HG03520 (cell line): ENCODE data around the gene LIN28B.
"Not testable (repeated sequence)": the region's sequence is repeated elsewhere in the genome, so short reads cannot be mapped to it uniquely, and the experiment has no call there.

ENCODE experiments used
- ATAC-seq: cut with Tn5 transposase; IDR thresholded peaks from one replicate; pipeline ENCODE4 v1.9.1; 2021; ENCODE audit warnings: mild to moderate bottlenecking, moderate library complexity; ENCODE audit not compliant: unreplicated experiment

LIN28B gene

DNA sequence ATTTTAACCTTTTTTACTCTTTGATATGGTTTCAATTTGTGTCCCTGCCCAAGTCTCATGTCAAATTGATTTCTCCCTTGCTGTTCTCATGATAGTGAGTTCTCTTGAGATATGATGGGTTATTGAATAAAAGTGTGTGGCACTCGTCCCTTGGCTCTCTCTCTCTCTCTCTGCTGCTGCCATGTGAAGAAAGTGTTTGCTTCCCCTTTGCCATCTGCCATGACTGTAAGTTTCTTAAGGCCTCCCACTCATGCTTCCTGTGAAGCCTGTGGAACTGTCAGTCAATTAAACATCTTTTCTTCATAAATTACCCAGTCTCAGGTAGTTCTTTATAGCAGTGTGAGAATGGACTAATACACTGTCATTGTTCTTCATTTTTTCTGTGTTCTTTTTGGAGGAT lies 48.5 kb downstream of the LIN28B start:
- no peak for ATAC-seq

DNA sequence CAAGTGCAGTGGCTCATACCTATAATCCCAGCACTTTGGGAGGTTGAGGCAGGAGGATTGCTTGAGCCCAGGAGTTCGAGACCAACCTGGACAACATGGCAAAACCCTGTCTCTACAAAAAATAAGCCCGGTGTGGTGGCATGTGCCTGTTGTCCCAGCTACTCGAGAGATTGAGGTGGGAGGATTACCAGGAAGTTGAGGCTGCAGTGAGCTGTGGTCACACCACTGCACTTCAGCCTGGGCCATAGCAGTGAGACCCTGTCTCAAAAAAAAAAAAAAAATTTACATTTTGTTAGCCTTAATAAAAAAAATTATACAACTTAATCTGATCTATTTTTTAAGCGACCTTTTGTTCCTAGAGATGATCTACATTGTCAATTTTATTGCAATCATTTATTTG lies 56.6 kb downstream of the LIN28B start:
- ATAC-seq: not testable (repeated sequence)

DNA sequence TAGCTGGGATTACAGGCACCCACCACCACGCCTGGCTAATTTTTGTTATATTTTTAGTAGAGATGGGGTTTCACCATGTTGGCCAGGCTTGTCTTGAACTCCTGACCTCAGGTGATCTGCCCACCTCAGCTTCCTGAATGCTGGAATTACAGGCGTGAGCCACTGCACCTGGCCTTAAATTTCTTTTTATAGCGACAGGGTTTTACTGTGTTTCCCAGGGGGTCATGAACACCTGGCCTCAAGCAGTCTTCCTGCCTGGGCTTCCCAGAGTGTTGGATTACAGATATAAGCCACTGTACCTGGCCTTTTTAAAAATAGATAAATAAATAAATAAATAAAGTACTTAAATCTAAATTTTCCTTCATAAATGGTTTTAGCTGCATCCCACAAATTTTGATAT lies 57.5 kb downstream of the LIN28B start:
- ATAC-seq: no peak

DNA sequence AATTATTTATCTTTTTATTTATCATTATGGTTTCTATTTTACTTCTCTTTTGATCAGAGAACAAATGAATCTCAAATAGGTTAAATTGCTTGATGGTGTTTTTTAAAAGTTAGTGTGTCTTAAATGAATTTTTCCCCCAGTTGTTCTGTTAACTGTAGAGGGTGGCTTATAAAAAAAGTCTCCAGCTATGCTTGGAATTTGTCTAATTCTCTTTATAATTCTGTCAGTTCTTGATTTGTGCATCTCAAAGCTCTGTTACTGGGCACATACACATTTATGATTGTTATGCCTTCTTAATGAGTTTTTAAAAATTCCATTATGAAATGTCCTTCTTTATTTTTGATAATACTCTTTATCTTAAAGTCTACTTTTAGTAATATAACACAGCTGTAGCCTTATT lies 58.0 kb downstream of the LIN28B start:
- no peak for ATAC-seq

DNA sequence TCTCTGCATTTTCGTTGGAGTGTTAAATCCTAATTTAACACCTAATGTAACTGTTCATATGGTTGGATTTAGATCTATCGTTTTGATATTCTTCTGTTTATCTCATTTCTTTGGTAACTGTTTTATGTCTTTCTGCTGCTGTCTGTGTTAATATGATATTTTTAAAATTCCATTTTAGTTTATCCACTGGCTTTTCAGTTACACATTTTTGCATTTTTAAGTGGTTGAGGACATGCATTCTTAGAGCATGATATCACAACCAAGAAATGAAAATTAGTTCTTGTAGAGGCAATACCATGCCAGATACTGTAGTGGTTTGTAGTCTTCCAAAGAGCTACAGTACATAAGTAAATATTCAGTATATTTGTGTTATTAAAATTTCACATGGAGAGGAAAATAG lies 58.6 kb downstream of the LIN28B start:
- no peak for ATAC-seq

DNA sequence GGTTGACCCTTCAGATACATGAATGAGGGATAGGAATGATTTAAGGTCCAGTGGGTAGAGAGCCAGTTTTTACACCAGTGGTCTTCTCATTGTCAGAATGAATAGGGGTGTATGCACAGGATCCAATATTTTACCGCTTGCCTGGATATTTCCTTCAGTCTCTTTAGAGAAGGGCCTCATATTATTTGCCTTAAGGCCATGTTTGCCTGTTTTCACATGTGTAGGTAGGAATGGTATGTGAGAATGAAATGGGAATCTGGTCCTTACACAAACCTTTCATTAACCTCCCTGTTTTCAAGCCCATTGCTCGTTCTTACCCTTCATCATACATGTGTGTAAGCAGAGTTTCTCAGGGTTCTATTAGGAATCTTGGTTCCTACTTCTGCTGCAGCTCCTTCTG lies 62.4 kb downstream of the LIN28B start:
- ATAC-seq: no peak

DNA sequence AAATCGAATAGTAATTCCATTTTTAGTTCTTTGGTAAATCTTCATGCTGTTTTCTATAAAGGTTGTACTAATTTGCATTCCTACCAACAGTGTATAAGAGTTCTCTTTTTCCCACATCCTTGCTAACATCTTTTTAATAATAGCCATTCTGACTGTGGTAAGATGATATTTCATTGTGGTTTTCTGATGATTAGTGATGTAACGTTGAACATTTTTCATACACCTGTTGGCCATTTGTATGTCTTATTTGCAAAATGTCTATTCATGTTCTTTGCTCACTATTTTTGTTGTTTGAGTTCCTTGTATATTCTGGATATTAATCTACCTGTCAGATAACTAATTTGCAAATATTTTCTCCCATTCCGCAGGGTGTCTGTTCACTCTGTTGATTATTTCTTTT lies 64.5 kb downstream of the LIN28B start:
- ATAC-seq: no peak

DNA sequence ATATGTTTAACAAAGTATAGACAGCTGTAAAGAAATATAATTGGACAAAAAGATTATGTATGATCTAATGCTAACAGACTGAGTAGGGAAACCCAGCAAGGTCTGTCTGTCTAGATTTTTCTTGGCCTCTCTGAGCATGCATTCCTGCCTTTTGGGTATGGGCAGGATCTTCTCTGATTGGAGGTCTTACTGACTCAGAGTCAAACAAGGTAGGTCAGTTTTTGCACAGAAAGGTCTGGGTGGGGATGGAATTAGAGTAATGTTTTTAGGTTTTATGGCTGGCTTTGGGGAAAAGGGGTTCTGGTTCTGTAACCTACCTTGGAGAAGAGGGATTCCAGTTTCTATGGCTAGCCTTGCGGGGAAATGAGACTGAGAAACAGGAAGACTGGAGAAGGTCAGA lies 65.5 kb downstream of the LIN28B start:
- ATAC-seq: no peak

DNA sequence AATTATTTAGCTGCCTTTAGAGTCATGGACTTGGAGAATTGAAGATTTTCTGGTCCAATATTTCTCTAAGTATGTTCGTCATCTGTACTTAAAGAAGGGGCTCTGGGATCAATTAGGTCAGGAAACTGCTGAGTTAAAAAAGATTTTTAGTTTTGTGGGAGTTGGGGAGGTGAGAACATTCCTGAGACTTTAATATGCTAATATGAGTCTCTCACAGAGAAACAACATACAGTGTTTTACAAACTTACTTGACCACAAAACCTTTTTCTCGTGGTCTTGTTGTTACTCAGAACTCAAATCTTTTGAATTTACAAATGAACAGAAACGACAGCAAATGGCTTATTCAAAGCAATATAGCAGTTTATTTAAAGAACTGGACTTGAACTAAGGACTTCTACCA lies 67.9 kb downstream of the LIN28B start:
- ATAC-seq: no peak

DNA sequence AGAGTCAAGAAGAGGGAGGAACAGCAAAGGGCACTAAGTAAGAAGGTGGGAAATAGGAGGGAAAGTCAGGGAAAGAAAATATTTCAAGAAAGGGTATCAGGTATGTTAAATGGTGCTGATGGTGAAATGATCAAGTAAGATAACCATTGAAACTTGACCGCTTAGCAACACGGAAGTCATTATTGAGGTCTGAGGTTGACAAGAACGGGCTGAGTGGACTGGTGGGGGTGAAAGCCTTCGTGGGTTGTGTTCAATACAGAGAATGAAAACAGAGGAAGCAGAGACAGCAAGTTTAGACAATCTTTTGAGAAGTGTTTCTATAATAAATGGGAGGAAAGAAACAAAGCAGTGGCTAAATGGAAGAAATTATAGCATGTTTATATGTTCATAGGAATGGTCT lies 72.0 kb downstream of the LIN28B start:
- ATAC-seq: no peak

DNA sequence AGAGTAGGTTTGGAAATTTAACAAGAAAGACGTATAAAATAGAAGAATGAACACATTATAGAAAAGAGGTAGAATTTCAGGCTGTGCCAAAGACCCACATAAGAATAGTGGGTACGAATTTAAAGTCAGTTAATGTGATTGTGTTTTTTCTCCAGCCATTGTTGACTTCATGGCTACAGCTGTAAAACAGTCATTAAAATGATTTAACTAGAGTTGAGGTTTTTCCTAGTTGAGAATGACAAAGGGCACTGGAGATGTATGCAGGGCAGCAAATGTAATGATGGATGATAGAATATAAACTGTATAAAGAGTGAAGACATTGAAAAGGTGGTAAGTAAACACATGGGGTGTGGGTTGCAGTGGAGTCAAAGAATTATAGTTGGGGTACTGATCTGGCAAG lies 72.7 kb downstream of the LIN28B start:
- ATAC-seq: no peak

DNA sequence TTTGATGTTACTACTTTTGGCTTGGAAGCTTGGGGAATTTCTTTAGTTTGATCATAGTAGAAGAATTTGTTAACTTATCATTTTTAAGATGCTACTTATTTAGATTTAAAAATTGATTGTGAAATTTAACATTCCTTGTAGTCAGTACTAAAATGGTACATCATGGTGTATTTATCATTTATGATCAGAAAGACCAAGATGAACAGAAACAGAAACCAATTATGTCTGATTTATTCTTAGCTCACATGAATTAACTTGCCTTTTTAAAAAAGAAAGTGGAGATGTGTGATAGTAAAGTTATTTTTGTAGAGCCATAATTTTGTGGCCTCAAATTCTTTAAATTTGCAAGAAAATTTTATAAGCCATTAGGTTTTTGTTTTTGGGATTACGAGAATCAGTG lies 77.6 kb downstream of the LIN28B start:
- ATAC-seq: no peak

DNA sequence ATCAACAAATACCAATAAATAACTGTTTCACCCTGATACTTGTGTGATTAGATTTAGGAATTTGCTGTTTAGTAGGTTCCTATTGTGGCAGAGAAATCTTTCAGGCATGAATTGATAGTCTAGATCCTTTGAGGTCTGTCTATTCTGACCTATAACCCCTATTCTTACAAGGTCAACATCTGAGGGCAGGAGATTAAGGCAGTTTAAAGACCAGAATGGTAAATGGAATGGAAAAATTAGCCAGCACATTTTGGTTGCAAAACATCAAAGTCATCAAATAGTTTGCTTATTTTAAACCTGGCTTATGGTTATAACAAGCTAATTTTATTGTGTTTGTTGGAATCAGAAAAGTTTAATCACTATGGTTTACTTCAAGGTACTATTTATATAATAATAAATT lies 78.4 kb downstream of the LIN28B start:
- ATAC-seq: no peak

DNA sequence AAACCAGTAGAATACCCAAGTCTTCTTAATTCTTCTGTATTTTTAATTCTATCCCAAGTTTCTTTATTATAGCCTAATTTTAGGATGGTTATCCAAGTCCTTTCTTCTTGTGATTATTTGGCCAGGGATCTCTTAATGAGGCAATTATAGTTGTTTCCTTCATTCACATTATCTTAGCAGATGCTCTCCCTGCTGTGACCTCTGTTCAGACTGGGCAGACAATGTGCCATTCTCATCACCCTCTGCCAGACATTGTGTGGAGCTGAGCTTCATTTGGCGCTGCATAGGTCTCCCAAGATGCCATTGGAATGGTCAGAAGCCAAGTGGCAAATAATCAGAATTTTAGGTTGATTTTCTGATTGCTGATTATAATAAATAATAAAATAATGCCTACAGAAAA lies 79.4 kb downstream of the LIN28B start:
- no peak for ATAC-seq

DNA sequence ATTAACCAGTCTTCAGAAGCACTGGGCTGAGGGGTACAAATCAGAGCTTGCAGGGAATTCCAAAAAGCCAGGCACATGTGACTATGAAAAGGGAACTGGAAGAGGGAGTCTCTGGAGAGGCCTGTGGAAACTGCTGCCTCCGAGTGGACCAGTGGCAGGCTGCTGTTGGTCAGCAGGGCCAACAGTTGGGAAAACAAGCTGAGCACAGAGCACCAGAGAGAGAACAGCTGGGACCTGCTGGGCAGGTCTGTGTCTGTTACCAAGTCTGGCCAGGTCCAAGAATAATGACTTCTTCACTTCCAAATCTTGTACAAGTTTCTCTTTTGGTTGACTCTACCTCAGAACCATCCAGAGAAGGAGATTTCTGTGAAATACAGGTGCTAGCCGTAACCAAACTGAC lies 81.4 kb downstream of the LIN28B start:
- no peak for ATAC-seq

DNA sequence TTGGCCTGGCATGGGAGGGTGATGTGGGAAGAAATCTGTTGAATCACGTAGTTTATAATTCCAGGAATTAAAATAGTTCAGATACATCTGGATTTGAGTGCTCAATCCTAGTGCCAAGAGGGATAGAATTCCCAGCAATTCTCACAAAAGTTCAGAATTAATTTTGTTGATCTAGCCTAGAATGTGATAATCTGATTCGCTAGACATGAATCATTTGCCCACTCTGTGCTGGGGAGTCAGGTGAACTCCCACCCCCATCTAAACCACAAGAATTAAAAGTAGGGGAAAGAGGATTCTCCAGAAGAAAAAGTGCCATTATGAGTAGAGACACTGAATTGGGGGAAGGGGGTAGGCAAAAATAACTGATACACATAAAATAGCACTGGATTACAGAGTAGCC lies 85.0 kb downstream of the LIN28B start:
- ATAC-seq: no peak

DNA sequence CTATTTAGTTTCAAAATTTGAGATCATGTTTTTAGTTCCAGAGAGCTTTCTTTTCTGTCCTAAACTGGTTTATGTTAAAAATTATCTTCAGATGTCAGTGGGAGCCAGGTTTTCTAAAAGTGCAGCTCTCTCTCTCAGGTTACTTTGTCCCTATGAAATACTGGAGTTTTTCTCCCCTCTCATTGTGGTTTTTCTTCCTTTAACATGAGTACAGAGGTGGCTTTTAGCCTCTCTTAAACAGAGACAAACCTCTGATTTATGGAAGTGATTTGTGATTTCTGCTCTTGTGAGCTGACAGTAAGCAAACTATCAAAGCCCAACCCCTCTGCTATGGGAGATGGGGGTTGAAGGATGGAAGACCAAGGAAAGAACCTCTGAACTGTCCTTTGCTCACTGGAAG lies 85.7 kb downstream of the LIN28B start:
- no peak for ATAC-seq

DNA sequence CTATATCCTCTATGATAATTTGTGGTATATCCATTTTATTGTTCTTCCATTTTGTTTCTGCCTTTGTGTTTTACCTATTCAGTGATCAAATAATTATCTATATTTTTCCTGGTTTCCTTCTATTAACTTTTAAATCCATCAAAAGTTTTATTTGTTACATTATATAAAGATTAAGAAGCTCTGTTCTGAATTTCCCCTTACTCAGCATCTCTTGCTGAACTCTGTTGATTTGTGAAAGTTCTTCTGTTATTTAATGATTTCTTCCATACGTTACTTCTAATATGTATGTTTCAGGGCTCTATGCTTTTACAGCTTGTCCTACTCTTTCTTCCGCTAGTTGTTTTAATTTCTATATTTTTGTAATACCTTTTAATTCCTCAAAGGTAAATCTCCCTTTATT lies 87.1 kb downstream of the LIN28B start:
- ATAC-seq: no peak

DNA sequence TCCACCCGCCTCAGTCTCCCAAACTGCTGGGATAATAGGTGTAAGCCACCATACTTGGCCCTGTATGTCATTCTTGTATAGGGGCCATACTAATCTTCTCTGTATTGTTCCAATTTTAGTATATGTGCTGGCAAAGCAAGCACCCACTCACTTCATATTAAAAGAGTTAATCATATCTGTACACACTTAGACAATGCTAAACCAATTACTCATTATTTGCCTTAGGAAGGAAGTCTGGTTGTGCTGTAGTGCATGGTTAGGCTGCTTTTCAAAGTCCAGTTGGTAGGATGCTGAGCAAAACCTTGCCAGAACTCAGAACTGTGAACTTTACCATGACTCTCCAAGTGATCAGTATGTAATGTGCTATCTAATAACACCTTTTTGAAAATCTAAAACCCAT lies 88.6 kb downstream of the LIN28B start:
- no peak for ATAC-seq

DNA sequence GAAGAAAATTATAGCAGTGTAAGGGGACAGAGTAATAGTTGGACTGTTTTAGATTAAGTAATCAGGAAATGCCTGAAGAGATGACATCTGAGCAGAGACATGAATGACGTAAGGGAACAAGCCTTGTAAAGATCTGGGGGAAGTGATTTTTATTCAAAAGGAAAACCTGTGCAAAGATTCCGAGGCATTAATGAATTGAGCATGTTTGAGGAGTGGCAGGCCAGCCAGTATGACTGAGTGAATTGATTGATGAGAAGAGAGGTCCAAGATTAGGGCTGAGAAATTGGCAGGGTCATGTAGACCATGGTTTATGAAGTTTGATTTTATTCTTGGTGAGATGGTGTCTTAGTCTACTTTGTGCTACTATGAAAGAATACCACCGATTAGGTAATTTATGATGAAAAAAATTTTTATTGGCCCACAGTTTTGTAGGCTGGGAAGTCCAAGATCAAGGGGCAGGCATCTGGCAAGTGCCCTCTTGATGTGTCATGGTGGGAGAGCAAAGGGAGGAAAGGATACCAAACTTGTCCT lies 95.1 kb downstream of the LIN28B start:
- ATAC-seq: no peak

DNA sequence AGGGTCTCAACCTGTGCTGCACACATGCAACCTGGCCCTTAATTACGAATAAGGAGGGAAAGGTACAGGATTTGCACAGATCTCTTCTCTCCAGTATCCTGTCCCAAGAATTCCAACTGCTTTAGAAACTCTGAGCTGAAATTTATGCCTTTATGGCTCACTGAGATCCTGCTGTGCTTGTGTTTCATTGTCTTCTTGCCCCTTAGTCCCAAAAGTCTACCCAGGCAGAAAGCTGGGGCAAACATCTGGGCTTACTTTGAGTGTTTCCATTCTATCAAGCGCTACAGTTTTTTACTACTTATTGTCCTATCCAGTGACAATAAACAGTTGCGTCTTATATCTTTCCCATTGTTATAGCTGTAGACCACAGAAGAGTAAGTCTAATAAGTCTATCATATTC lies 99.7 kb downstream of the LIN28B start:
- ATAC-seq: no peak

DNA sequence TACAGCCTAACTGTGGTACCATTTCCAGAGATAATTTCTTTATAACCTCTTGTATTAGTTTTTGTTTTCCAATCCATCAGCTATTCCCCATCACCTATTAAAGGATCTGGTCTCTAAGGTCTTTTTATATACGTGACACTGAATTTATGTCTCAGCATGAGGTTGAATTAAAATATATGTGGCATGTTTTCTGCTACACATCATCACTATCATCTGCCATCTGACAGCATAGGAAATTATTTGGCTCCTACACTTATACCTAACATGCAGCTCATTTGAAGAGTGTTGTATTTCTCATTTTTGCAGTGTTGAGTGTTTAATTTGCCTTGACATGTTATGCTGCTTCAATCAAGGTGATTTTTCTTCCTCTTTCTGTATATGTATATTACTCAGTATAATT lies 100.3 kb downstream of the LIN28B start:
- ATAC-seq: no peak

DNA sequence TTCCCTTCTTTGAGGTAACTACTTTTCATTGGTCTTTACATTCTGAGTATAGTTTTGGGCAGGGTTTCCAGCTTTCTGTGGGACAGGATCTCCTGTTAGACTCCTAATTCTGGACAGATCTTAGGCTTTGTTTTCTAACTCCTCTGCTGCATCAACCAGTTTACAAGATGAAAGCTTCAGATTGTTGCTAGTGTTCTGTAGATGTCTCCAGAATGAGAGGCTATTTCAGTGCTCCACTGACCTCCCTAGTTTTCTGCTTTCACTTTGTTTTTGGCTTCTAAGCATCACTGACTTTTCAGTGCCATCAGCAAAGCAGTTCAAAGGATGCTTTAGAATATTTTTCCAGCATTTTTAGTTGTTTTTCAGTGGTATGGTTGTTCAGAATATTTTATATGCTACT lies 101.4 kb downstream of the LIN28B start:
- no peak for ATAC-seq

DNA sequence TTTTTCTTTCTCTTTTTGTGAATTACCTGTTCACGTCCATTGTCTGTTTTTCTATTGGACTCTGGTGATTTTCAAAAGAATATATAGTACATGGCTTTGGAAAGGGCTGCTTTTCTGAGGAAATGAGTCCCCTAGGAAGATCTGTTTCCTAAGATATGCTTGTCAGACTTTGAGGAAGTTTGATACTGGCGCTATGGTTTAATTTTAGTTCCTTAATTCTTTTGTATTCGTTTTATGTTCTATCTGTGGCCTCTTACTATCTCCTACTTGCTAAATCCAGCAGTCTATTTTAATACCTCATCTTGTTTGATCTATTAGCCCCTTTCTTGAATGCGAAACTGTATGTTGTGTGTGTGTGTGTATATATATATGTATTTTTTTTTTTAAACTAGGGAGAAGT lies 101.9 kb downstream of the LIN28B start:
- ATAC-seq: no peak
